ENCODE measurements around the gene VWF.

The VWF gene

GRCh38 chr12:6044082-6044481, 80.4 kb downstream of the VWF start:
- no peak for DNase-seq (ENCODE audit: low read depth)

DNA sequence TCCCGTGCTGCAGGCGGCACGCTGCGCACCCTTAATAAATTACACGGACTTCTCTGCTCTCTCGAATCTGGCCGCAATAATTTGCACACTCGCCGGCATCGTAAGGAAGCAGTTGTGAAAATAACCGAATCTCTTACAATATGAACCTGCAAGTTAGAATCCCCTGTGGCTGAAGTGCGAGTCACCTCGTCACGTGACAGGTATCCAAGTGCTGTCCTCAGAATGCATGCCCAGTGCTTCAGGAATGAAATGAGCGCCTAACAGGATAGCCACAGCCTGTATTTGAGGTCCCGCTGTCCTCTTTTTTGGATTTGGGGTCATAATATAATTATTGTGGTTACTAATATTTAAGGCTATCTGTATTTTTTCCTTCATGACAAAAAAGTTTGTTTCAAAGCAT, 82.0 kb downstream of the VWF start:
- no peak for DNase-seq (ENCODE audit: low read depth)
- no peak overlapping the region for H3K4me3 ChIP-seq (ENCODE audit: low read depth, low read length)
- TF ChIP-seq, protein P1, sequence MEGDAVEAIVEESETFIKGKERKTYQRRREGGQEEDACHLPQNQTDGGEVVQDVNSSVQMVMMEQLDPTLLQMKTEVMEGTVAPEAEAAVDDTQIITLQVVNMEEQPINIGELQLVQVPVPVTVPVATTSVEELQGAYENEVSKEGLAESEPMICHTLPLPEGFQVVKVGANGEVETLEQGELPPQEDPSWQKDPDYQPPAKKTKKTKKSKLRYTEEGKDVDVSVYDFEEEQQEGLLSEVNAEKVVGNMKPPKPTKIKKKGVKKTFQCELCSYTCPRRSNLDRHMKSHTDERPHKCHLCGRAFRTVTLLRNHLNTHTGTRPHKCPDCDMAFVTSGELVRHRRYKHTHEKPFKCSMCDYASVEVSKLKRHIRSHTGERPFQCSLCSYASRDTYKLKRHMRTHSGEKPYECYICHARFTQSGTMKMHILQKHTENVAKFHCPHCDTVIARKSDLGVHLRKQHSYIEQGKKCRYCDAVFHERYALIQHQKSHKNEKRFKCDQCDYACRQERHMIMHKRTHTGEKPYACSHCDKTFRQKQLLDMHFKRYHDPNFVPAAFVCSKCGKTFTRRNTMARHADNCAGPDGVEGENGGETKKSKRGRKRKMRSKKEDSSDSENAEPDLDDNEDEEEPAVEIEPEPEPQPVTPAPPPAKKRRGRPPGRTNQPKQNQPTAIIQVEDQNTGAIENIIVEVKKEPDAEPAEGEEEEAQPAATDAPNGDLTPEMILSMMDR (IDR thresholded peaks at IDR 0.05; ENCODE audit: low read depth, low read length), result no peak
- TF ChIP-seq POLR2A (IDR thresholded peaks at IDR 0.05; ENCODE audit: extremely low read depth, insufficient read length) (no peak), MAX (IDR thresholded peaks at IDR 0.05; ENCODE audit: low read depth, low read length) (no peak), MYC (IDR thresholded peaks at IDR 0.05; ENCODE audit: low read depth, low read length) (no peak)

More at GRCh38 chr12:6044082-6044481, 80.4 kb downstream of the VWF start:
- TF ChIP-seq POLR2A (IDR thresholded peaks at IDR 0.05; ENCODE audit: extremely low read depth, insufficient read length) (no peak), MAX (IDR thresholded peaks at IDR 0.05; ENCODE audit: low read depth, low read length) (no peak), MYC (IDR thresholded peaks at IDR 0.05; ENCODE audit: low read depth, low read length) (no peak)
- TF ChIP-seq, protein P1 (IDR thresholded peaks at IDR 0.05; ENCODE audit: low read depth, low read length), result no peak
- no peak overlapping the region for H3K4me3 ChIP-seq (ENCODE audit: low read depth, low read length)

- TF ChIP-seq, protein P1 (IDR thresholded peaks at IDR 0.05; ENCODE audit: low read depth, low read length), result no peak
- TF ChIP-seq MAX (IDR thresholded peaks at IDR 0.05; ENCODE audit: low read depth, low read length) (no peak), POLR2A (IDR thresholded peaks at IDR 0.05; ENCODE audit: extremely low read depth, insufficient read length) (no peak), MYC (IDR thresholded peaks at IDR 0.05; ENCODE audit: low read depth, low read length) (no peak)
- no peak overlapping the region for H3K4me3 ChIP-seq (ENCODE audit: low read depth, low read length)
- no peak for DNase-seq (ENCODE audit: low read depth)
Measured at GRCh38 chr12:6041891-6042290, 82.6 kb downstream of the VWF start.

- no peak overlapping the region for H3K4me3 ChIP-seq (ENCODE audit: low read depth, low read length)
- DNase-seq (ENCODE audit: low read depth), result no peak
- TF ChIP-seq, protein P1 (IDR thresholded peaks at IDR 0.05; ENCODE audit: low read depth, low read length), result no peak
- TF ChIP-seq POLR2A (IDR thresholded peaks at IDR 0.05; ENCODE audit: extremely low read depth, insufficient read length) (no peak), MYC (IDR thresholded peaks at IDR 0.05; ENCODE audit: low read depth, low read length) (no peak), MAX (IDR thresholded peaks at IDR 0.05; ENCODE audit: low read depth, low read length) (no peak)
Measured at GRCh38 chr12:6040815-6041214, 83.7 kb downstream of the VWF start.

DNA sequence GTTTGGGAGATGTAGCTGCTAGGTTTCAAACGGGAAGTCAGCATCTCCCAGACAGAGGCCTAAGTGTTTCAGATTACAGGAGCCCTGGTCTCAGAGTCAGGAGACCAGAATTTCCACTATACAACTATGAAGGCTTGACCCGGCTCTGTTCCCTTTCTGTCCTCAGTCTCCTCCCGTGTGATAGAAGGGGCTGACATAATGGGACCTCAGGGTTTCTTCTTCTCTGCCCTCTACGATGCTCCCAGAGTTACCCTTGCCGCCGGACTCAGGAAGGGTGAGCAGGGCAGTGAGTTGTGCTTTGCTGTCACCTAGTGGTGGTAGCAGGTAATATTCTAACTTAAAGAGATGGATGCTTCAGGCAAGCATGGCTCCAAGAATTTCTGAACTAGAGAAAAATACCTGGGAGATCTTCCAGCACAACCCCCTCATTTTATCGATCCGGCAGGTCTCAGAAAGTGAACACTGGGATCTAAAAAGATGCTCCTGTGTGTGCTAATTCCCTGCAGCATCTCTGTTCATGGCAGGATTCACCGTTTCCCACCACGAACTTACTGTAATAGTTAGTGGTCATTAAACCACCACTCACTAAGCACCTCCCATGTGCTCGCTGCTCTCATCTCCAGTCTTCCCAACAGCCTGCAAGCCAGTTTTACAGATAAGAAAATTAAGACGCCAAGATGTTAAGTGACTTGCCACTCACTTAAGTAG, 84.4 kb downstream of the VWF start:
- TF ChIP-seq MAX (IDR thresholded peaks at IDR 0.05; ENCODE audit: low read depth, low read length), result 0 out of 2 replicates have a peak, but pooled peaks have one; percentile 10
- TF ChIP-seq, protein P1 (IDR thresholded peaks at IDR 0.05; ENCODE audit: low read depth, low read length), result peak; percentile 73
- no peak for TF ChIP-seq MYC (IDR thresholded peaks at IDR 0.05; ENCODE audit: low read depth, low read length)
- no peak for TF ChIP-seq POLR2A (IDR thresholded peaks at IDR 0.05; ENCODE audit: extremely low read depth, insufficient read length)
- H3K4me3 ChIP-seq (ENCODE audit: low read depth, low read length), result no peak overlapping the region
- DNase-seq (ENCODE audit: low read depth), result peak; percentile 73

Measured in NB4 (cell line).